ENCODE results near the gene ARL13B. TPM values are rescaled to one million over a fixed set of nuclear protein-coding genes. Genes with fewer than 3 reads are reported as not detected.

ARL13B gene
- total and polyA plus RNA-seq, 2 of the 8 experiments (the other 6 are each of a cell fraction or from before 2014, with no cell fraction given) = 1.5 to 12.7 TPM

DNA sequence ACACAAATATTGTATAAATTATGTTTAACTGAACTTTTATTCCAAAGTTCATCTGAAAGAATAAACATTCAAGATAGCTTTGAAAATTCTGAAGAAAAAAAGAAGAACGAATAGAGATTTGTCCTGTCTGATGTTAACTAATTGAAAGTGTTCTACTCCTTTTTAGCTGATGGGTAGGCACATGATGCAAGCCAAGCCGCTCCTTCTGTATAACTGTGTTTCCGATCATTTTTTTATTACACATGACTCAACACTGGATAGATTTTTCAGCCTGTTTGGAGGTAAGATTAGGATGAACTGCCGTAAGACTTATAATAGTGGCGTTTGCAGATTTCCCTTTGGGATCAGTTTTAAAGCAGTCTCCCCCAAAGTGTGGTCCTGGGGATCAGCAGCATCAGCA lies 101.9 kb downstream of the ARL13B start:
- Histone ChIP-seq H4K20me1 (replicated peaks in 1 of 2; ENCODE audit: control insufficient read depth in 1 of 2, insufficient read depth in 2 of 2, low read length in 2 of 2) (peaks cover 0 to 1% of the 10 kb centered on the region in 2 experiments), H3K36me3 (ENCODE audit: control insufficient read depth in 2 of 4, insufficient read depth in 4 of 4, low read length in 3 of 4) (no peaks in the 10 kb centered on the region), H3K79me1 (ENCODE audit: low read depth, low read length) (no peaks in the 10 kb centered on the region), H2AK5ac (ENCODE audit: low read depth, low read length) (no peak overlapping the region), H3K18ac (ENCODE audit: extremely low read depth, low read length) (no peak overlapping the region), H4K91ac (replicated peaks; ENCODE audit: insufficient read length, low read length) (no peak overlapping the region), H3K9me3 (ENCODE audit: insufficient read depth in 2 of 2, low read depth in 1 of 2, low read length in 1 of 2) (no peaks in the 10 kb centered on the region), H3K9ac (replicated peaks in 1 of 4; ENCODE audit: extremely low read depth in 1 of 4, low read depth in 3 of 4, low read length in 3 of 4) (no peak overlapping the region), H4K8ac (ENCODE audit: extremely low read depth, insufficient read depth, low read length) (no peak overlapping the region), H2BK5ac (ENCODE audit: low read depth, low read length) (no peak overlapping the region), H2BK12ac (ENCODE audit: low read depth, low read length) (no peak overlapping the region), H3K23me2 (ENCODE audit: low read depth, low read length) (no peaks in the 10 kb centered on the region), H2AFZ (ENCODE audit: low read length) (no peak overlapping the region), H3K27me3 (replicated peaks in 1 of 4; ENCODE audit: control insufficient read depth in 3 of 4, extremely low read depth in 1 of 4, insufficient read depth in 3 of 4, low read length in 3 of 4) (no peaks in the 10 kb centered on the region), H3K79me2 (ENCODE audit: control insufficient read depth in 1 of 2, insufficient read depth in 2 of 2, low read length in 2 of 2) (no peaks in the 10 kb centered on the region), H3K56ac (replicated peaks; ENCODE audit: insufficient read length, low read depth, low read length) (no peak overlapping the region), H3K27ac (ENCODE audit: low read depth, low read length) (no peak overlapping the region), H3K14ac (ENCODE audit: insufficient read length) (no peak overlapping the region), H3K4me1 (replicated peaks in 1 of 4; ENCODE audit: control insufficient read depth in 3 of 4, insufficient read depth in 4 of 4, low read length in 3 of 4) (no peaks in the 10 kb centered on the region; a peak in 1 of 7 replicates), H2BK15ac (ENCODE audit: low read length) (no peak overlapping the region), H2BK120ac (replicated peaks; ENCODE audit: low read depth, low read length) (no peak overlapping the region), H3K4ac (replicated peaks; ENCODE audit: insufficient read length, low read depth, low read length) (no peak overlapping the region), H3K23ac (ENCODE audit: insufficient read length) (no peak overlapping the region), H3K4me2 (ENCODE audit: insufficient read depth in 1 of 2, low read depth in 2 of 2, low read length in 2 of 2) (no peak overlapping the region), H2BK20ac (ENCODE audit: low read length) (no peak overlapping the region), H4K5ac (ENCODE audit: insufficient read length, low read depth, low read length) (no peak overlapping the region), H3K4me3 (ENCODE audit: extremely low read depth in 1 of 4, insufficient read depth in 2 of 4, low read depth in 3 of 4, low read length in 4 of 4) (no peak overlapping the region)
- no peak for FAIRE-seq
- 87% methylated on average over 5 of the region's 5 CpGs; no CpG with 5 or more reads in 1 of the 2 experiments for WGBS, 2 experiments (ENCODE audit: extremely low coverage in 1 of 2, insufficient coverage in 1 of 2, insufficient read length in 1 of 2, insufficient replicate concordance in 2 of 2, low coverage in 1 of 2, low lambda C conversion rate in 2 of 2, missing lambda C conversion rate in 1 of 2)
- ChIA-PET POLR2A (ENCODE audit: partially characterized antibody) (no interaction called here), CTCF (ENCODE audit: partially characterized antibody) (interaction anchor here (1.7 kb wide), 1 partner anchor 12 kb away, joined by 9 read pairs; no protein-coding TSS in a partner anchor)
- TF ChIP-seq RXRA (IDR thresholded peaks at IDR 0.05; ENCODE audit: insufficient read depth, low read depth, low read length) = no peak
- no peak for TF ChIP-seq EZH2 (IDR thresholded peaks at IDR 0.05; ENCODE audit: low read depth, low read length, severe bottlenecking)
- no peak for TF ChIP-seq NRF1 (IDR thresholded peaks at IDR 0.05; ENCODE audit: low read depth, low read length)
- no peak for TF ChIP-seq E2F6 (IDR thresholded peaks at IDR 0.05)
- TF ChIP-seq, protein P1, sequence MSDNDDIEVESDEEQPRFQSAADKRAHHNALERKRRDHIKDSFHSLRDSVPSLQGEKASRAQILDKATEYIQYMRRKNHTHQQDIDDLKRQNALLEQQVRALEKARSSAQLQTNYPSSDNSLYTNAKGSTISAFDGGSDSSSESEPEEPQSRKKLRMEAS (IDR thresholded peaks at IDR 0.05) = no peak
- TF ChIP-seq TEAD4 (IDR thresholded peaks at IDR 0.05; ENCODE audit: low read depth, low read length) = no peak
- no peak for TF ChIP-seq SRF (IDR thresholded peaks at IDR 0.05; ENCODE audit: low read depth, low read length)
- no peak for DNase-seq (ENCODE audit: low read depth in 1 of 2, low spot score in 2 of 2)
